UCSD-AML1 (cell line): ENCODE results near the gene TTLL11.

Source experiments
- DNase-seq: peaks from one replicate; lab custom pipeline; 2025; ENCODE audit not compliant: unreplicated experiment; lab: John Stamatoyannopoulos, UW

Gene TTLL11

GRCh38 chr9:121944711-121945191, 148.4 kb downstream of the TTLL11 start:
- no peak for DNase-seq

- DNase-seq = no peak
Measured at GRCh38 chr9:121943463-121943862, 149.6 kb downstream of the TTLL11 start.

- DNase-seq = no peak
Measured at GRCh38 chr9:121942866-121943382, 150.2 kb downstream of the TTLL11 start.

- no peak for DNase-seq
Measured at GRCh38 chr9:121942313-121942712, 150.8 kb downstream of the TTLL11 start.

GRCh38 chr9:121939643-121940042, 153.5 kb downstream of the TTLL11 start:
- no peak for DNase-seq

- no peak for DNase-seq
Measured at GRCh38 chr9:121938621-121939020, 154.5 kb downstream of the TTLL11 start.

- no peak for DNase-seq
Measured at GRCh38 chr9:121937240-121937639, 155.9 kb downstream of the TTLL11 start.

- no peak for DNase-seq
Measured at GRCh38 chr9:121935739-121936138, 157.4 kb downstream of the TTLL11 start.

- DNase-seq = no peak
Measured at GRCh38 chr9:121930956-121931355, 162.2 kb downstream of the TTLL11 start.

GRCh38 chr9:121929893-121930875, 162.9 kb downstream of the TTLL11 start:
- DNase-seq = no peak

- DNase-seq = no peak
Measured at GRCh38 chr9:121927636-121928035, 165.5 kb downstream of the TTLL11 start.

- DNase-seq = no peak
Measured at GRCh38 chr9:121927081-121927480, 166.0 kb downstream of the TTLL11 start.

GRCh38 chr9:121926351-121926801, 166.7 kb downstream of the TTLL11 start:
- no peak for DNase-seq

- DNase-seq = no peak
Measured at GRCh38 chr9:121925935-121926334, 167.2 kb downstream of the TTLL11 start.

GRCh38 chr9:121924700-121925099, 168.4 kb downstream of the TTLL11 start:
- DNase-seq = no peak

GRCh38 chr9:121921444-121921843, 171.7 kb downstream of the TTLL11 start:
- DNase-seq = no peak

- no peak for DNase-seq
Measured at GRCh38 chr9:121917375-121918335, 175.5 kb downstream of the TTLL11 start.

GRCh38 chr9:121915304-121915625, 177.8 kb downstream of the TTLL11 start:
- no peak for DNase-seq

- DNase-seq = no peak
Measured at GRCh38 chr9:121914604-121915303, 178.4 kb downstream of the TTLL11 start.

- DNase-seq = no peak
Measured at GRCh38 chr9:121914017-121914595, 179.0 kb downstream of the TTLL11 start.
